HepG2 (cell line): Measurements from ENCODE around the gene ACTN4. TPM values are rescaled to one million over a fixed set of nuclear protein-coding genes. Genes with fewer than 3 reads are reported as not detected.

Source experiments
- ATAC-seq: fragments of 200-7000 bp; cut with Tn5 transposase; 3 replicates; pipeline ENCODE4 v1.9.1; 2020; ENCODE audit warnings: mild to moderate bottlenecking, moderate library complexity
- BruUV-seq: library from RNA; stranded (reverse); fragments of 400-500 nt; replicated peaks from 2 replicates; lab custom pipeline; 2021; lab: Mats Ljungman, UMichigan
- CTCF ChIA-PET: fragments of 300-600 bp; formaldehyde crosslinking; extraction: SDS; loops from one replicate; lab custom pipeline; 2021; ENCODE audit warnings: low total read pairs, inconsistent platforms, low intra/inter-chr PET ratio; lab: Yijun Ruan, JAX
- POLR2A ChIA-PET: fragments of 350-600 bp; sonication (Branson Sonifier 250); formaldehyde crosslinking; loops from one replicate; lab custom pipeline; 2020; ENCODE audit warnings: antibody characterized with exemption, inconsistent platforms; lab: Yijun Ruan, JAX
- DNase-seq: peaks from one replicate; pipeline ENCODE4 v3.0.0-alpha.2; 2015; ENCODE audit warnings: low spot score
- FAIRE-seq: peaks from 3 replicates; lab custom pipeline; 2011; peaks lifted over from hg19 to GRCh38; lab: Jason Lieb, UNC
- H2AFZ ChIP-seq: one replicate; pipeline ENCODE4 v1.6.1; 2011; ENCODE audit warnings: low read length, inconsistent platforms
- H3K27ac ChIP-seq: fragments of 300-600 bp; 3 replicates; pipeline ENCODE4 v1.8.0; 2011; ENCODE audit warnings: mixed run types, mild to moderate bottlenecking, mixed read lengths, low read length, inconsistent platforms; ENCODE audit not compliant: insufficient read depth; ENCODE audit errors: extremely low read length
- H3K27me3 ChIP-seq, 2 experiments: fragments of 200-600 bp in 1 of 2; 2 replicates in 1 of 2; 3 replicates in 1 of 2; pipeline versions ENCODE4 v1.6.0 to v1.8.0; 2011; ENCODE audit warnings: low read length in 2 of 2, mild to moderate bottlenecking in 2 of 2, moderate library complexity in 2 of 2, inconsistent platforms in 1 of 2; ENCODE audit not compliant: insufficient read depth in 2 of 2, control insufficient read depth in 1 of 2
- H3K36me3 ChIP-seq, 2 experiments: fragments of 200-600 bp in 1 of 2; replicated peaks in 1 of 2; 2 replicates in 1 of 2; 3 replicates in 1 of 2; pipeline versions ENCODE4 v1.5.1 to v1.8.0; 2011; ENCODE audit warnings: low read length in 2 of 2, inconsistent platforms in 1 of 2; ENCODE audit not compliant: insufficient read depth in 2 of 2, control insufficient read depth in 1 of 2
- H3K4me1 ChIP-seq: 2 replicates; pipeline ENCODE4 v1.5.1; 2012; ENCODE audit warnings: low read length, inconsistent platforms; ENCODE audit not compliant: insufficient read depth
- H3K4me2 ChIP-seq: 2 replicates; pipeline ENCODE4 v1.6.0; 2011; ENCODE audit warnings: low read depth, low read length, inconsistent platforms
- H3K4me3 ChIP-seq, 3 experiments: fragments of 200-600 bp in 1 of 3; sonication (generic), shearing (Covaris generic) in 1 of 3; replicated peaks in 1 of 3; 2 replicates each; pipeline ENCODE4 v1.5.1; 2011 to 2016; ENCODE audit warnings: low read length in 3 of 3, inconsistent platforms in 2 of 3, low read depth in 2 of 3, mild to moderate bottlenecking in 2 of 3, control low read depth in 1 of 3, mixed read lengths in 1 of 3; ENCODE audit not compliant: insufficient read depth in 1 of 3
- H3K79me2 ChIP-seq: one replicate; pipeline ENCODE4 v1.6.1; 2011; ENCODE audit warnings: low read length, inconsistent platforms; ENCODE audit not compliant: insufficient read depth
- H3K9ac ChIP-seq: 2 replicates; pipeline ENCODE4 v1.6.0; 2011; ENCODE audit warnings: mild to moderate bottlenecking, low read depth, low read length, inconsistent platforms; ENCODE audit not compliant: insufficient read depth
- H3K9me3 ChIP-seq: 2 replicates; pipeline ENCODE4 v1.5.1; 2012; ENCODE audit warnings: mild to moderate bottlenecking, low read length
- H4K20me1 ChIP-seq: 2 replicates; pipeline ENCODE4 v1.6.0; 2011; ENCODE audit warnings: inconsistent platforms, mild to moderate bottlenecking, low read length, moderate library complexity; ENCODE audit not compliant: insufficient read depth
- EZH2 ChIP-seq: conservative IDR thresholded peaks from 2 replicates; pipeline ENCODE4 v1.6.1; 2012; ENCODE audit warnings: mild to moderate bottlenecking, low read depth, low read length, moderate library complexity
- HMG20A ChIP-seq: IDR thresholded peaks from 2 replicates; pipeline ENCODE4 v1.6.1; 2016; ENCODE audit warnings: borderline replicate concordance
- MAFG ChIP-seq: sonication (generic); formaldehyde crosslinking; IDR thresholded peaks from 2 replicates; pipeline ENCODE4 v1.5.1; 2020; ENCODE audit warnings: mild to moderate bottlenecking, missing genetic modification reagents
- NFIB ChIP-seq: sonication (generic); formaldehyde crosslinking; IDR thresholded peaks from 2 replicates; pipeline ENCODE4 v1.9.0; 2021; ENCODE audit warnings: missing genetic modification reagents, mild to moderate bottlenecking, borderline replicate concordance
- RAD51 ChIP-seq: fragments of 450-650 bp; IDR thresholded peaks from 2 replicates; pipeline ENCODE4 v1.6.1; 2016; ENCODE audit warnings: borderline replicate concordance
- REXO4 ChIP-seq: sonication (generic); formaldehyde crosslinking; IDR thresholded peaks from 2 replicates; pipeline ENCODE4 v1.8.0; 2022; ENCODE audit warnings: missing genetic modification reagents, mild to moderate bottlenecking, borderline replicate concordance
- SP5 ChIP-seq: IDR thresholded peaks from 2 replicates; pipeline ENCODE4 v1.6.1; 2016; ENCODE audit warnings: low read depth, borderline replicate concordance
- ZKSCAN1 ChIP-seq: fragments of 150-350 bp; IDR thresholded peaks from 2 replicates; pipeline ENCODE4 v1.6.1; 2014; ENCODE audit warnings: low read length
- ZNF207 ChIP-seq: fragments of 450-650 bp; IDR thresholded peaks from 2 replicates; pipeline ENCODE4 v1.6.1; 2016; ENCODE audit warnings: antibody characterized with exemption, borderline replicate concordance
- ZNF225 ChIP-seq: sonication (generic); formaldehyde crosslinking; IDR thresholded peaks from 2 replicates; pipeline ENCODE4 v1.4.0; 2020; ENCODE audit warnings: mild to moderate bottlenecking, missing genetic modification reagents
- ZNF280B ChIP-seq: sonication (generic); formaldehyde crosslinking; IDR thresholded peaks from 2 replicates; pipeline ENCODE4 v1.5.0; 2020; ENCODE audit warnings: missing genetic modification reagents, mild to moderate bottlenecking, borderline replicate concordance
- ZNF432 ChIP-seq: sonication (generic); formaldehyde crosslinking; IDR thresholded peaks from 2 replicates; pipeline ENCODE4 v1.5.0; 2020; ENCODE audit warnings: missing genetic modification reagents, mild to moderate bottlenecking, borderline replicate concordance
- ZNF547 ChIP-seq: sonication (generic); formaldehyde crosslinking; IDR thresholded peaks from 2 replicates; pipeline ENCODE4 v1.5.1; 2020; ENCODE audit warnings: mild to moderate bottlenecking, missing genetic modification reagents
- ZNF746 ChIP-seq: sonication (generic); formaldehyde crosslinking; IDR thresholded peaks from 2 replicates; pipeline ENCODE4 v1.8.0; 2022; ENCODE audit warnings: mild to moderate bottlenecking, missing genetic modification reagents
- ZNF790 ChIP-seq: sonication (generic); formaldehyde crosslinking; IDR thresholded peaks from 2 replicates; pipeline ENCODE4 v1.8.0; 2022; ENCODE audit warnings: missing genetic modification reagents, mild to moderate bottlenecking, borderline replicate concordance
- WGBS: methylation state at CpG from one replicate; pipeline ENCODE4 v1.1.6; 2017; ENCODE audit warnings: low lambda C conversion rate; 5-methylcytosine and 5-hydroxymethylcytosine counted together
- in situ Hi-C: cut with HindIII; loops from 2 replicates; pipeline ENCODE4 v1.10.0; 2017; ENCODE audit warnings: low pct_unique_long_range_greater_than_20kb; ENCODE audit not compliant: extremely low pct_ligation_motif_present
- intact Hi-C: fragments of 100-400 bp; cut with micrococcal nuclease; formaldehyde crosslinking; loops from one replicate; pipeline ENCODE4 v1.10.0; 2022; ENCODE audit not compliant: unreplicated experiment
- polyA plus RNA-seq, 8 experiments: library from polyadenylated mRNA; depleted of rRNA in 3 of 8; stranded (reverse) in 7 of 8; unstranded in 1 of 8; fragments of >200 nt; fragmentation: Illumina TruSeq in 4 of 8; extraction: Trizol in 4 of 8; gene quantifications; 2 replicates each; pipeline versions ENCODE4 v1.2.1 to v1.2.3, GENCODE V29; 2011 to 2016; ENCODE audit warnings: low read depth in 4 of 8, missing spikeins in 1 of 8, mixed read lengths in 1 of 8; ENCODE audit not compliant: insufficient read depth in 1 of 8
- total RNA-seq, 5 experiments: library from RNA; depleted of rRNA; stranded (reverse); fragments of >200 nt; fragmentation: Illumina TruSeq; extraction: Trizol; gene quantifications; 2 replicates each; pipeline ENCODE4 v1.2.3, GENCODE V29; 2016; ENCODE audit warnings: low read depth in 1 of 5
- TF ChIP-seq, protein P1 (sequence below): sonication (generic); formaldehyde crosslinking; IDR thresholded peaks from 2 replicates; pipeline ENCODE4 v1.8.0; 2022; ENCODE audit warnings: low read depth, missing genetic modification reagents
- TF ChIP-seq, protein P2 (sequence below): IDR thresholded peaks from 2 replicates; pipeline ENCODE4 v1.6.1; 2016
- TF ChIP-seq, protein P3 (sequence below): sonication (generic); formaldehyde crosslinking; IDR thresholded peaks from 2 replicates; pipeline ENCODE4 v1.5.0; 2020; ENCODE audit warnings: missing genetic modification reagents
- TF ChIP-seq, protein P4 (sequence below), 2 experiments: sonication (generic) in 1 of 2; formaldehyde crosslinking in 1 of 2; IDR thresholded peaks; 2 replicates each; pipeline versions ENCODE4 v1.4.0 to v1.6.1; 2018 to 2020; ENCODE audit warnings: missing genetic modification reagents in 2 of 2, borderline replicate concordance in 1 of 2, low read depth in 1 of 2, mild to moderate bottlenecking in 1 of 2, missing biosample characterization in 1 of 2

The ACTN4 gene
- total and polyA plus RNA-seq, 2 of the 13 experiments (the other 11 are each of a cell fraction or from before 2014, with no cell fraction given): 171 to 192 TPM

DNA sequence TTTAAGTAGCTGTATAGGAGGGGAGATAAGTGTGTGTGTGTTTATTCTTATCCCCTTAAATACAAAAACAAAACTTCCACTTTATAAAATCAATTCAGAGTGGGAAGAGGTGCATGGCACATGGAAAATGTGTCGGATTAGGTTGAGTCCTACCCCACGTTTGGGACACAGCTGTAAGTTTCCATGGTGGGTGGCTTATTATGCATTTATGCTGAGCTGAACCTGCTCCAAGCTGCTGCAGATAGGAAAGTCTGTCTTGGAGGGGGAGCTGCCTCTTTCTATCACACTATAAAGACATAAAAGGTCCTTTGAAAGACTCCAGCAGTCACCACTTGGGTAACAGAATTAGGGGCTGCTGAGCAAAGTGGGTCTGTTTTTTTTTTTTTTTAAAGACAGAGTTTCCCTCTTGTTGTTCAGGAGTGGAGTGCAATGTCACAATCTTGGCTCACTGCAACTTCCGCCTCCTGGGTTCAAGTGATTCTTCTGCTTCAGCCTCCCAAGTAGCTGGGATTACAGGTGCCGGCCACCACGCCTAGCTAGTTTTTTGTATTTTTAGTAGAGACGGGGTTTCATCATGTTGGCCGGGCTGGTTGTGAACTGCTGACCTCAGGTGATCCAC is 15.2 kb downstream of the ACTN4 start:
- H3K4me3 ChIP-seq: no peak overlapping the region
- FAIRE-seq (no peak), ATAC-seq (no peak), DNase-seq (no peak)
- ChIA-PET POLR2A (interaction anchor here (1.3 to 2.6 kb wide), 5 partner anchors 9 to 21 kb away, joined by 4 to 8 read pairs (median 7); partner anchors contain the start of gene ACTN4), CTCF (no interaction called here)
- H4K20me1 ChIP-seq: peaks cover 91% of the 10 kb centered on the region
- no peak overlapping the region for H3K9ac ChIP-seq
- H3K79me2 ChIP-seq: peaks cover 97% of the 10 kb centered on the region
- BruUV-seq: no TSS peak
- no peaks in the 10 kb centered on the region for H3K27me3 ChIP-seq
- no peak overlapping the region for H3K4me2 ChIP-seq
- in situ Hi-C loops (no loop called here), intact Hi-C loops (no loop called here)
- WGBS: 86% methylated on average over 7 of the region's 7 CpGs
- H3K27ac ChIP-seq: no peak overlapping the region
- peaks cover 98% of the 10 kb centered on the region for H3K4me1 ChIP-seq
- H2AFZ ChIP-seq: no peak overlapping the region
- peaks cover 17 to 57% of the 10 kb centered on the region in 2 experiments for H3K36me3 ChIP-seq
- H3K9me3 ChIP-seq: no peaks in the 10 kb centered on the region
- TF ChIP-seq NFIB (CRISPR knock-in tag): no peak
- TF ChIP-seq, protein P1, sequence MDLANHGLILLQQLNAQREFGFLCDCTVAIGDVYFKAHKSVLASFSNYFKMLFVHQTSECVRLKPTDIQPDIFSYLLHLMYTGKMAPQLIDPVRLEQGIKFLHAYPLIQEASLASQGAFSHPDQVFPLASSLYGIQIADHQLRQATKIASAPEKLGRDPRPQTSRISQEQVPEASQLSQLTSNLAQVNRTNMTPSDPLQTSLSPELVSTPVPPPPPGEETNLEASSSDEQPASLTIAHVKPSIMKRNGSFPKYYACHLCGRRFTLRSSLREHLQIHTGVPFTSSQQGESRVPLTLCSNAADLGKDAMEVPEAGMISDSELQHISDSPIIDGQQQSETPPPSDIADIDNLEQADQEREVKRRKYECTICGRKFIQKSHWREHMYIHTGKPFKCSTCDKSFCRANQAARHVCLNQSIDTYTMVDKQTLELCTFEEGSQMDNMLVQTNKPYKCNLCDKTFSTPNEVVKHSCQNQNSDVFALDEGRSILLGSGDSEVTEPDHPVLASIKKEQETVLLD (CRISPR knock-in tag): no peak
- no peak for TF ChIP-seq ZNF746
- no peak for TF ChIP-seq ZNF547
- TF ChIP-seq ZNF280B: no peak
- TF ChIP-seq HMG20A (CRISPR knock-in tag): no peak
- TF ChIP-seq, protein P2, sequence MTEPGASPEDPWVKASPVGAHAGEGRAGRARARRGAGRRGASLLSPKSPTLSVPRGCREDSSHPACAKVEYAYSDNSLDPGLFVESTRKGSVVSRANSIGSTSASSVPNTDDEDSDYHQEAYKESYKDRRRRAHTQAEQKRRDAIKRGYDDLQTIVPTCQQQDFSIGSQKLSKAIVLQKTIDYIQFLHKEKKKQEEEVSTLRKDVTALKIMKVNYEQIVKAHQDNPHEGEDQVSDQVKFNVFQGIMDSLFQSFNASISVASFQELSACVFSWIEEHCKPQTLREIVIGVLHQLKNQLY (CRISPR knock-in tag): no peak
- no peak for TF ChIP-seq ZNF432 (CRISPR knock-in tag)
- TF ChIP-seq ZNF207: no peak
- no peak for TF ChIP-seq EZH2
- TF ChIP-seq RAD51: no peak
- no peak for TF ChIP-seq SP5 (CRISPR knock-in tag)
- no peak for TF ChIP-seq MAFG
- TF ChIP-seq REXO4: no peak
- TF ChIP-seq ZNF225 (CRISPR knock-in tag): no peak
- TF ChIP-seq ZKSCAN1: no peak
- no peak for TF ChIP-seq ZNF790 (CRISPR knock-in tag)
- TF ChIP-seq, protein P3, sequence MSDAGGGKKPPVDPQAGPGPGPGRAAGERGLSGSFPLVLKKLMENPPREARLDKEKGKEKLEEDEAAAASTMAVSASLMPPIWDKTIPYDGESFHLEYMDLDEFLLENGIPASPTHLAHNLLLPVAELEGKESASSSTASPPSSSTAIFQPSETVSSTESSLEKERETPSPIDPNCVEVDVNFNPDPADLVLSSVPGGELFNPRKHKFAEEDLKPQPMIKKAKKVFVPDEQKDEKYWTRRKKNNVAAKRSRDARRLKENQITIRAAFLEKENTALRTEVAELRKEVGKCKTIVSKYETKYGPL (CRISPR knock-in tag): no peak
- TF ChIP-seq, protein P4, sequence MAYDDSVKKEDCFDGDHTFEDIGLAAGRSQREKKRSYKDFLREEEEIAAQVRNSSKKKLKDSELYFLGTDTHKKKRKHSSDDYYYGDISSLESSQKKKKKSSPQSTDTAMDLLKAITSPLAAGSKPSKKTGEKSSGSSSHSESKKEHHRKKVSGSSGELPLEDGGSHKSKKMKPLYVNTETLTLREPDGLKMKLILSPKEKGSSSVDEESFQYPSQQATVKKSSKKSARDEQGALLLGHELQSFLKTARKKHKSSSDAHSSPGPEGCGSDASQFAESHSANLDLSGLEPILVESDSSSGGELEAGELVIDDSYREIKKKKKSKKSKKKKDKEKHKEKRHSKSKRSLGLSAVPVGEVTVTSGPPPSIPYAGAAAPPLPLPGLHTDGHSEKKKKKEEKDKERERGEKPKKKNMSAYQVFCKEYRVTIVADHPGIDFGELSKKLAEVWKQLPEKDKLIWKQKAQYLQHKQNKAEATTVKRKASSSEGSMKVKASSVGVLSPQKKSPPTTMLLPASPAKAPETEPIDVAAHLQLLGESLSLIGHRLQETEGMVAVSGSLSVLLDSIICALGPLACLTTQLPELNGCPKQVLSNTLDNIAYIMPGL (CRISPR knock-in tag; IDR thresholded peaks at IDR 0.05; ENCODE audit: borderline replicate concordance in 1 of 2, low read depth in 1 of 2): no peak
